Epidermal melanocyte (primary cell): ENCODE measurements around the gene GHSR.

Experiments
- DNase-seq: peaks from one replicate; pipeline ENCODE4 v3.0.0; 2011; ENCODE audit warnings: low spot score; ENCODE audit not compliant: insufficient read length

Gene GHSR

DNA sequence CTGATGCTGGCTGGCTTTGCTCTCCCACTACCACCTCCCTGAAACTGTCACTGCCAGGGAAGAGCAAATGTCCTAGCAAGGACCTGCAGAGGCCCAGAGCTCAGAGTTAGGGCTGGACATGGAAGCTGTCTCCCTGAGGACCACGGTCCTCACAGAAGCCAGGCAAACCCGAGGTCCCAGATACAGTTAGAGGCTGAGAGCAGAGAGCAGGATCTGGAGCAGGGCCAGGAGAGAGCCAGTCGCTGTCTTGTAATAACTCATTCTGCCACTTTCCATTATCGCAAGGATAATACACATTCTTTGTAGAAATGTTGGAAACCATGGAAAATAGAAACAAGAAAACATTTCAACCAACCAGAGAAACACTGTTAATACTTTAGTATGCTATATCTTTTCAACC, 10.1 kb downstream of the GHSR start:
- DNase-seq, result no peak

DNA sequence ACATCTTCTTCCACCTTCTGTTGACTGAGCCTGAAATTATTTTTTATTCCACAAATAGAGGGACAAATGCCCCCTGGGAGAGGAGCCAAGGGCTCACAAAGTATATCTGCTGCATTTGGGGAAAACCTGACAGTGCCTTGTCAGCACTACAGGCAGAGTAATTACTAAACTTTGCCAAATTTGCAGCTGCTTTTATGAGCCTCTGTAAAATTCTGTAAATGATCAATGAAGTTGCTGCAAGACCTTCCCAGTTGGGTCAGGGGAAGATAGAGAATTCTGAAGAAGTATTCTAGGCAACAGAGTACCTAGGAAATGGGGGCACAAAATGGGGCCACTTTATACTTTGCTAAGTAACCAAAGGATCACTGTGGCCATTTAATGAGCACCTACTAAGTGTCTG, 10.5 kb downstream of the GHSR start:
- DNase-seq, result no peak

DNA sequence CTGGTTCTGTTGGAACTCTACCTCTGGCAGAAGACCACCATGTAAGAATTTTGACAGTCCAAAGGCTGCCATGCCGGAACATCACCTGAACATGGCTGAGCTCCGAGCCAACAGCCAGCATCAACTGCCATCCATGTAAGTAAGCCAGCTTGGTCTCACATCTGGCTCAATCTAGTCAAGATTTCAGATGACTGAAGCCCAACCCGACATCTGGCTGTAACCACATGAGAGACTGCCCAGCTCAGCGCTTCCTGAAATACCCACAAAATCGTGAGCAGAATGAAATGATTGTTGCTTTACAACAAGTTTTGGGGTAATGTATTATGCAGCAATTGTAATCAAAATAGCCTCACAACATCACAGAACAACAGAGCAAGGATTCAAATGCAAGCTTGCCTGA, 32.9 kb downstream of the GHSR start:
- DNase-seq, result no peak

DNA sequence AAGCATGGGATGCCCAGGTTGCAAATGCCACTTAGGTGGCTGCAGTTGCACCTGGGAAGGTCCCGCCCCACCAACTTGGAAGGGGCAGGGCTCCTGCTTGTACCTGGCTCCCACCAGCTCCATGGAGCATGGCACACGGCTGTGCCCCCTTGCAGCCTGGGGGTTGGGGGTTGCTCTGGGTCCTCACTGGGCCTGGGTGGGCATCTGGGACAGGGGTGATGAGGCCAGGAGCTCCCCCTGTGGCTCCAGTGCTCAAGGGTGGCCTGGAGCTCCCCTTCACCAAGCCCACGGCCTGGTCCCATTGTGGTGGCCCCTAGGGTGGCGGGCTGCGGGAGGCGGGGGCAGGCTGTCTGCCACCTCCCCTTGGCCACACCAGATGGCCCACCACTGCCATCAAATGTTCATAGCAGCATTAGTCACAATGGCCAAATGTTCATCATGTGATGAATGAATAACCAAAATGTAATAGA, 36.7 kb downstream of the GHSR start:
- no peak for DNase-seq

DNA sequence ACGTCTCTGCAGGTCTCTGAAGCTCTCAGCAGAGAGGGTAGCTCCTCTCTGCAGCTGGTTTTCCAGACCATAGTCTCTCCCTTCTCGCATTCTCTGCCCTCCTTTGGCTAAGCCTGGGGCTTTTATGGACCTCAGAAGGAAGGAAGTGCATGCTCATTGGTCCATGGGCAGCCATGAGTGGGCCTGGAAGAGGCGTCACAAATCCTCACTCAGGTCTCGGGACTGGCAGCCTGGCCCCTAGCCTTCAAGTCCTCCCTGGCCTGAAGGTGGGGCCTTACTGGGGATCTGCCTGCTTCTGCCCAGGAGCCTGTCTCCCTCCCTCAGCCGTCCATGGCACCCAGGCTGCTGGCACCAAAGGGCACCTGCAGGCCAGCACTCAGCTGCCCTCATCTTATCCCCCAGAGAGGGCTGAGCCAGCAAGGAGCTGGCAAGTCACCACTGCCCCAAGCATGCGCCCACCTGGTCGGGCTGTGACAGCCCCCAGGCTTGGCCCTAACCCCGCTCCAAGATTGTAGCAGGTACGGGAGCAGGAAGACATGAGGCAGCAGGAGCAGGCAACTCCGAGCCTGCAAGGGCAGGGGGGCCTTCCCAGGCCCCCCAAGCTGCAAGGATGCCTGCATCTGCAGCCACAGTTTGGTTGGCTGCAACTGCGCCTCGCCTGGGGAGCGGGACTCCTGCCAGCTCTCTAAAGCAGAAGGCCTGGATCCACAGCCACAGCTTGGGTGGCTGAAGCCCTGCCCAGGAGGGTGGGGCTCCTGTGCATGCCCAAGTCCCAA, 37.4 kb downstream of the GHSR start:
- DNase-seq, result no peak

DNA sequence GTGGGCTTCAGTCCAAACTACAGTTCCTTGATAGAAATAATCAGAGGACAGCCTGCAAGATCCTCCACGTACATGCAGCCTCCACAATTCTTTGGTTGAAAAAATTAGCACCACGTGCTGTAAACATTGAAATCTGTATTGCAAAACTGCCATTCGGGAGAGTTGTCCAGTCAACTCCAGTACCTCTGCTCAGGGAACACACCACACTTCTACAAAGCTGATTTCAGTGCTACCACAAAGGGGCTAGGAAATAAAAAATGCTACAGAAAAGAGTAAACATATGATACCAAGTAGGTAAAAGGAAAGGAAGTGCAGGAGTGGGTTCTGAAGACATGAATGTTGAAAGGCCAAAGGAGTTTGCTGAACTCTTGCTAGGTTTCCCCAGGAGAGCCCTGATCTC, 40.4 kb downstream of the GHSR start:
- no peak for DNase-seq

DNA sequence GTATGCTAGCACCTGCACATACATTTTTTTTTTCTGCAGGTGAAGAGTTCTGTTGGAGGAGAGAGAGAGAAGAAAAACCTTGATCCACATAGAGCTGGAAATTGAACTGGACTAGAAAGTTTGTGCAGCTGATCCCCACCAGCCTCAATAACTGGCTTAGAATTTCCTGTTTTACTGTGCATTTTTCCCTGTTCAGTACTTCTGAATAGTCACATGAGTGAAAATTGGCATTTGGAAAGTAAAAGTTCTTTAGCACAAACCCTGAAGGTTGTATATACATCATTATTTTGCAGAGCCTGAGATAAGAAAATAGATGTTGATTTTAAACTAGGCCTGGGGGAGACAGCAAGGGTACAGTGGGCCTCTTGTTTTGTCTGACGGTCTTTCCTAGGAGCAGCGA, 42.3 kb downstream of the GHSR start:
- DNase-seq, result no peak

DNA sequence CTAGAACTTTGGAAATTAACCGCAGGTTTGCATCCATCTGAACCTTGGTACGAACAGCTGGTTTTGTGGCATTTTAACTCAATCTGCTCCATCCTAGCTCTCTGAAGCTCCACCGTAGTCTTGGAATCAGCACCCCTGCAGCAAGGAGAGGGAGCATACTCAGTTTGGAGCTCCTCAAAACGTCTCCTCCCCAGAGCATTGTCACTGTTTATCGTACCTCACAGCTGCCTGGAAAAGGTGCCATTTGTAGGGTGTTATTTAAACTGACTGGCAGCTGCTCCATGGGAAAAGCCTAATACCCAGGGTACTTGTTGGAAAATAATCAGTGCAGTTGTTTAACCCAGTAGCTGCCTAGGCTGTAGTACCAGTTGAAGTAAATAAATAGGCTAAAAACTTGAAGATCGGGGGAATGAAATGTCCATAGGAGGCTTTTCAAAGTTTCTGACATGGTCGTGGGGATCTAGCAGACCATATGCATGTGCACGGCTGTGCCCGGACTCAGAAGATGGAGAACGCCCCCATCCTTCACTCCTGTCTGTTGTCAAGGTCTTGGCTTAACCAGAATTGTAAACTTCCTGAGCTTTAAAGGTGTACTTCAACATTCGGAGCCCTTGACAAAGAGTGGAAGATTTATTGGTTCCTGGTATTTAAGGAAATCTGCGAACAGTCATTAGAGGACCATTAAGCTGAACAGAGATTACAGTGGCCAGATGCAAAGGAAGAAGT, 43.9 kb downstream of the GHSR start:
- no peak for DNase-seq

DNA sequence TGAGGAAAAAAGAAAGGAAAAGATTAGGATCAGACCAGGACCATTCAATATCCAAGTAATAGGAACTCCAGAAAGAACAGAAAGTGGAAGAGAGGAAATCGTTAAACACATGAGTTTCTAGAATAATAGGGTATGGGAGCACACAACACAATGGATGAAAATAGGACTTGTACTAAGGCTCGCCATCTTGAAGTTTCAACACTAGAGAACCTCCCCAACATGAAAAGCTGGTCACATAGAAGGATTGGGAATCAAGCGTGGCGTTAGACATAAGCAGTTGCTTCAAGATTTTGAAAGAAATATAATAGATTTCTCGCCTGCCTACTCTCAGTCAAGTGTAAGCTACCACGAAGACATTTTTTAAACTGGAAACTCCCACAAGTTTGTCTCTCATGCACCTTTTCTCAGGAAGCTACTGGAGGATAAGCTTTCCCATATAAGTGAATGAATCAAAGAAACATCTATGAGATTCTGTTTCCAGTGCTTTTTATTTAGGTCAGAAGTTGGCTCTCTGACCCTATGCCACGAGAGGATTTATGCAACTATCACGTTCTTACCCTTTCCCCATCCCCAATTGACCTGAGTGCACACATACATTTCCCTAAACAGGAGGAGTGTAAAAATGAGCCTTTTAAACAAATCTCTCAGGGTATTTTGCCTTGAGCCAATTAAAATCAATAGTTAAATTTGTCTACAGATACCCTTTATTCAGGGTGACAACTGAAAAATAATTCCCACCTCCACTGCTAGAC, 45.2 kb downstream of the GHSR start:
- DNase-seq, result no peak

DNA sequence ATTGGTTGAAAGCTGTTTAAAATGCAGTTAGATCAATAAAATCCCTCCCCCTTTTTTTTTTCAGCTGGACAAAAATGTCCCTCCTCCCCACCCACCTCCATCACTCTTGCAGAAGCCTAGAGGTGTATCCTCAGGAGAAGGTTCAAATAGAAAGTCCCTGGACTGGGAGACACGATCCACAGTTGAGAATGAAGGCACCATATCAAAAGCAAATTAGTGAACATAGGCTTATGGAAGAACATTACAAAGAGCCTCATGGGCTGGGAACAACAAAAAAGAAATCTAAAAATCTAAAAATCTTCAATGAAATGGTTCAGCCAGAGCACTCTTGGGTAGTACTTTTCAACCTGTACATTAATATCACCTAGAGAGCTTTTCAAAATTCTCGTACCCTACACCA, 46.2 kb downstream of the GHSR start:
- no peak for DNase-seq

DNA sequence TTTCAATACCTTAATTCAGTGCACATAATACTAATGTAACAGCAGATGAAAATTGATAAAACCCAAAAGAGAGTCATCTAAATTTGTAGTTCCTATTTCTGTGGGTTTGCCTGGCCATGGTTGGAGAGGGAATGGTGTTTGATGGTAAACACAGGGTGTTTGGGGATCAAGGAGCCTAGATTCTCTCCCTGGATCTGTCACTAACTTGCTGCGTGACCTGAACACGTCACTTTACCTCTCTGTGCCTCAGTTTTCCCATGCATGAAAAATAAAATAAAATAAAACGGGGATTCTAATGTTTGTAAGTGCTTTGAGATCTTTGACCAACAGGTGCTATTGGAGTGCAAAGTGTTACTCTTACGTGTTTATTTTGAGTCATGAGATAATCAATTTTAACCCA, 49.8 kb downstream of the GHSR start:
- DNase-seq, result no peak

DNA sequence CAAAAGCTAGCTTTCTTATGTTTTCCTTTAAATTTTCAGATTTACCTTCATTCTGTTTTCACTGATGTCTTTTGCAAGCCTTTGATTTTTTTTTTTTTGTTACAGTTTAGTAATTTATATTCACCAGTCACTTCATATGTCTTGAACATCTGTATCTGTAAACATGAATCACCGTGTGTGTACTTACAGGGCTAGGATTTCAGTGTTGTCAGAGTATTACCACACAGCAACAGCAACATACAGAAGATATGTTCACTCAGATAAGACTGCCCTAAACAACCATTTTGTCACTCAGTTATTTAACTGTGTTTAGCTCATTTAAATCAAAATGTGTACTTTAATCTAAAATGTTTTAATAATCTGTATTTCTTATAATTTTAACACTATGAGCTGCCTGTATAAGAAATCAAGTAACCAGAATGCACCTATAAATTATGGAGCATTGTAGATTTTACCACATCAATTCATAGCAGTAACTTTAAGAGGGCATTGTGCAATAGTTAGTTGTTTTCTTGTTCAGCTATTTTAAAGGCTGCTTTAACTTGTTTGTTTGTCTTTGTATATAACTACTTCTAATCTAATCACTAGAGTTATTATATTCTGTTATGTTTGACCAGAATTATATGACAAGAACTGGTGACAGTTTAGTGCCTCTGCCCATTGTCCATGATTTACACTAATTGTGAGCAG, 50.4 kb downstream of the GHSR start:
- no peak for DNase-seq

DNA sequence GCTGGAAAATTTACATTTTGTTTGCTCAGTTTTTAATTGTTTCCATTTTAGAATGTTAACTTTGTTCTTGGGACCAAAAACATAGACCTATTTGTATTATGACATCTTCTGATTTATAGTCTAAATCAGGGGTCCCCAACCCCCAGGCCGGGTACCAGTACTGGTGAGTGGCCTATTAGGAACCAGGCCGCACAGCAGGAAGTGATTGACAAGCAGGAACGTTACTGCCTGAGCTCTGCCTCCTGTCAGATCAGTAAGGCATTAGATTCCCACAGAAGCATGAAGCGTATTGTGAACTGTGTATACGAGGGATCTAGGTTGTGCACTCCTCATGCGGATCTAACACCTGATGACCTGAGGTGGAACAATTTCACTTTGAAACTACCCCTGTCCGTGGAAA, 51.9 kb downstream of the GHSR start:
- DNase-seq, result no peak

DNA sequence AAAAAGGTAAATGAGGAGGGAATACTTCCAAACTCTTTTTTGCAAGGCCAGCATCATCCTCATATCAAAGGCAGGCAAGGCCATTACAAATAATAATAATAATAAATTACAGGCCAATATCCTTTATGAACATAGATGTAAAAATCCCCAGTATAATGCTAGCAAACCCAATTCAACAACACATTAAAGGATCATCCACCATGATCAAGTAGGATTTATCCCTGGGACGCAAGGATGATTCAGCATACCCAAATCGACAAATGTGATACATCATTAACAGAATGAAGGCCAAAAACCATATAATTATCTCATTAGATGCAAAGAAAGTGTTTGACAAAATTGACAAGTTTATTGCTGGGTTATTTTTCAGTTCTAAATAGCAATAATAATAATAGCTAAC, 53.6 kb downstream of the GHSR start:
- no peak for DNase-seq
